Fibroblast of skin of back (primary cell): Measurements from ENCODE around the gene PRPF40A.

Experiments
- DNase-seq: peaks from one replicate; pipeline ENCODE4 v3.0.0-alpha.2; 2013

PRPF40A gene

GRCh38 chr2:152615177-152615576 lies 102.1 kb downstream of the PRPF40A start:
- no peak for DNase-seq

DNA sequence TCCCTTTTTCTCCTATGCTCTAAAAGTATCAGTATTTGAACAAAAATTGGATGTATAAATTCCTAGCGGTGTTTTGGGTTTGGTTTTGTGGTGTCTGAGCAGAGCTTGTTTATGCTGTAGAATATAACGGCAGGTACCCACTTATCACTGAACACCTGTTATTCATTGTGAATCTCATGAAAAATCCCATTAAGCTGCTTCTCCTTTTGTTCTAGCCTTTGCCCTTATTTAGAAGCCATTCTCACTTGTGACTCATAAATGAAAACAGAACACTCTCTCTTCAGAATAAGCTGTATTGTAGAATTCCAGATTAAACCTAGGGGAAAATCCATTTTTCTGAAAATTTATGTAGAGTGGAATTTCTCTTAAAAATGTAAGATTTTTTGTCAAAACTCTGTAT lies 104.0 kb downstream of the PRPF40A start:
- DNase-seq = peak; percentile 46

DNA sequence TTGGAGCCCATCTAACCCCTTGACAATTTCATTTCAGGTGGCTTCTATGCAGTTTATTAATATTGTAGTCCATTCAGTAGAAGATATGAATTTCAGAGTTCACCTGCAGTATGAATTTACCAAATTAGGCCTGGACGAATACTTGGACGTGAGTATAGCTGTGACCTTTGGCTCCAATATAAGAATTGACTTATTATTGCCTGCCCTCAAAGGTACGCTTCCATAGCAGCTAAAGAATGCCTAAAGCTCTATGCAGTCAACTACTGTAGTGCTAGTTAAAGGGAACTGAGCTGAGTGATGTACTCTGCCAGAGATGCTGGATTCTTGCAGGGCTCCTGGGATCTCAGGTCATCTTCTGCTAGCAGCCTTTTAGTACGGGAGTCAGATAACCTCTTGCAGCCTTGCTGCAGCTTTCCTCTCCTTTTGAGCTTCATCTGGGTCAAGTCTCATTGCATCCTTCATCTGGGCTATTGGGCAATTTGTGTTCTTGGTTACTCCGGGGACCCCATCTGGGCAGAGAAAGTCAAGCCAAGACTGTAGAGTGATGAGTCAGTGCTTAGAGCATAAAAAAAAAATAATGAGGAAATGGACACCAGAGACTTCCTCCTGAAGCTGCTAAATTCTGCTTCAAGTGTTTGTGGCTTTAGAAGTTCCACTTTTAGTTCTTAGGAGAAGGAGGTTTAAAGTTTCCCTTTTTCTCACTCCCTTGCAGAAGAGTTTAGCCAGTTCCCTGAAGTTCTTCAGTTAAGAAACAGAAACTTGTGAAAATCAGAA lies 105.6 kb downstream of the PRPF40A start:
- DNase-seq = peak; percentile 68

DNA sequence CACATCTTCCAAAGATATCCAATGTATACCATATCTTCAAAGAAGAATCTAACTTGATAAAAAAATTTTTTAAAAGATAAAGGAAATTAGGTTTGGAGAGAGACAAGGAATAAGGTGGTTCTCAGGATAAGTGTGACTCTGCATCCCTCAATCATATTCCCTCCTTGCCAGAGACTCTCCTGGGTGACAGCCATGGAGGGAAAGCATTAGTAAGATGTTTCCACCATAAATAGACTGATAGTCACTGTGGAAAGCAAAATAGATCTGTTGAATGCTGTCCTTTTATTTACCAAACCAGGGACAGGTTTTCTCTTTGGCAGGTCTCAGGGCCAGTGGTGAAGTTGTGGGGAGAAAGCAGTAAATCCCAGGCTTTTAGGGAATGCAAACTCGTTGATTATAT lies 107.6 kb downstream of the PRPF40A start:
- DNase-seq = no peak

DNA sequence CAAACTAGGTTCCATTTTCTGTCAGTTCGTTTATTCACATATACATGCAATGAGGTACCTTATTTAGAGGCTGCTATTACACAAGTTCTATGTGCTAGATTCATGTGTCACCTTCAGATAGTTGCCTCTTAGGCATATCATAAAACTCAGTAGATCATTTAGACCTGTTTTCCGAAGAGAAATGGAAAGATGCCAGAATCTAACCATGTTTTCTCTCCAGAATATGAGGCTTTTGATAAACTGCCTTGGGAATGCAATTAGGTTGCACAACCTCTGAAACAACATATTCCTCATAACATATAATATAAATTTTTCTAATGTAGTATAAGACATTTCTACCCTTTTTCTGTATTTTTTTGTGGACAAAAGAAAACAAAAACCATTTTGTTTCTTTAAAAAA lies 108.1 kb downstream of the PRPF40A start:
- no peak for DNase-seq

DNA sequence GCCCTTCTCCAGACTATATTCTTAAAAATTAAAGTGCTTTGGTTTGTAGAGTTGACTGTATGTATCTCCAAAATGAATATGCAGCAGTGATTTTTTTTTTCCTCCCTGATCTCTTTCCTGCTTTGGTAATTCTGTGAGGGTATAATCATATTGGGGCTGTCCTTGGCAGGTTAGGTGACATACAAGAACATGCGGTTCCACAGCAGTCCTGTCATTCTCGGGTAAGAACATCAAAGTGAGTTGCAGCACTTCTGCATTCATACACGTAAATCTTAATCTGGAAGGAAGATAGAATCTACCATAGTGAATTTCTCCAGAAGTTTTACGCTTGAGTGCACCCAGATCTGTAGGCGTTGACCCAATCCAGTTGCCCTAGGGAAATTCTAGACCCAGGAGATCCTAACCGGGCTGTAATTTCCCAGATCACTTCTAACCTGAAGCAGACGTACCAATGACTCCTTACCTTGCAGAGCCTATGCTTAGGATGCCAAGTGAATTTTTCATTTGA lies 109.4 kb downstream of the PRPF40A start:
- no peak for DNase-seq

DNA sequence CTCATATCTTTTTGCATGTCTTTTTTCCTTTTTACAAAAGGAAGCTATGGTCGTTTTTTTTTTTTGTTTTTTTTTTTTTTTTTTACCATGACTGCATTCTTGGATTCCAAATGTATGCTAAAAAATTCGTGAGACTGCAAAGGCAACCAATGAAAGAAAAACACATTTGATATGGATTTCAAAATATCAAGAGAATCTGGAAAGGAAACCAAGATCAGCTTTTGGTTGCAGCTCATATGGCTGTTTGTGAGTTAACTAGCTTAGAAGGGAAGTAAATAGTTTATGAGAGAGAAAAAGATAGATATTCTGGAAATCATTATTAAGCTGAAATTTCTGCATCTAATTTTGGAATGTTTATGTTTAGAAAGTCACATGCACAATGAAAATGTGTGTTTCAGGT lies 110.3 kb downstream of the PRPF40A start:
- peak; percentile 41 for DNase-seq

GRCh38 chr2:152606081-152606480 lies 111.2 kb downstream of the PRPF40A start:
- no peak for DNase-seq

GRCh38 chr2:152603166-152603565 lies 114.1 kb downstream of the PRPF40A start:
- no peak for DNase-seq

DNA sequence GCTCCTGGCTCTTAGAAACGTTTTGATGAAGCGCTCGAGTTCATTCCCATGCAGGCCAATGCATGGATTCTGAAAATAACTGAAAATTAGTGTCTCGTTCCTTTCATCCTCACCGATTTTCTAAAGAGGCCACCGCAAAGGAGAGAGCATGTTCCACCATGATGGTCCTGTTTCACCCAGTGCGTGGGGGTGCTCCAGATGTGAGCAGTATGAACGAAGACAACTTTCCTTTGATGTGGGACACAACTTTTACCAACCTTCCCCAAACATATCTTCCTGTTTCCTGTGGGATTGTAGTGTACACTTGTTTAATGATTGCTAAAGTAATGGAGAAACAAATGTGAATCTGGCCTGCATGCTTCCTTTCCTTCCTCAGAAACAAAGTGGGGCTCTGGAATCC lies 114.5 kb downstream of the PRPF40A start:
- DNase-seq = no peak
